Stimulated activated CD8-positive, alpha-beta memory T cell treated with anti-CD3 and anti-CD28 coated beads, Interleukin-7, amount 100 ng/mL, for 4 hours (primary cell): ENCODE data around the gene CACNA1E.

Experiments used
- DNase-seq, 2 donors: peaks; one replicate each; pipeline ENCODE4 v3.0.0-alpha.2; 2020; ENCODE audit warnings: low read depth in 2 of 2

CACNA1E gene

DNA sequence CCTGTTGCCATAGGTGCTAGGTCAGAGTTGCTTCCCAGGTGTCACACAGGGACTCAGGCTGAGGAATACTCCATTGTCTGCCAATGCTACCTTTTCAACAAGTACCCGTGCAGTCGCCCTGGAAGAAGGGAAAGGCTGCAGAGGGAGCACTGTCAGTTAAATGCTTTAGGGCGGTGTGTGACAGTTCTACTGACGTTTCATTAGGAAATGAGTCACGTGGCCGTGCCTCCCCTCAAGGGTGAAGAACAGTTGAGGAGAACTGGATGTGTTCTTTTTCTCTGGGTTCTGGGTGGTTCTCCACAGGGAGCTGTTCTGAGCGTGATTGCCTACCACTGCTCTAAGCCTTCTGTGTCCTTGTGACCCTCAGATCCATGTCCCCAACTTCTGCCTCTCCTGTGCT, 197.6 kb downstream of the CACNA1E start:
- no peak for DNase-seq

DNA sequence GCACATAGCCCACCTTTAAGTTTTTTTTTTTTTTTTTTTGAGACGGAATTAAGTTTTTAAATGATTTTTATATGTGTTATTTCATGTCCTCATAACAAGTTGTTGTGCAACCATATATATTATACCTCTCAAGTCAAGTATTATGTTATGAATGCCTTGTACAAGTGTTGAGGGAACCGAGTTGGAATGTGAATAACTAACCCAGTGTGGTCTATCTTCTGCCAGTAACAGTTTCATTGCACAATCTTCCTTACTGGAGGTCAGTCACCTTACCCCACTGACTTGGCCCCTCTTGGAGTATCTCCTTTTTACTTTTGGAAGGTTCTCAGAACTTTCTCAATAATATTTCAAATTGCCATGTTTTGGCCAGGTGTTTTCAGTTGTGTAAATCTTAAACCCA, 201.9 kb downstream of the CACNA1E start:
- DNase-seq = no peak

DNA sequence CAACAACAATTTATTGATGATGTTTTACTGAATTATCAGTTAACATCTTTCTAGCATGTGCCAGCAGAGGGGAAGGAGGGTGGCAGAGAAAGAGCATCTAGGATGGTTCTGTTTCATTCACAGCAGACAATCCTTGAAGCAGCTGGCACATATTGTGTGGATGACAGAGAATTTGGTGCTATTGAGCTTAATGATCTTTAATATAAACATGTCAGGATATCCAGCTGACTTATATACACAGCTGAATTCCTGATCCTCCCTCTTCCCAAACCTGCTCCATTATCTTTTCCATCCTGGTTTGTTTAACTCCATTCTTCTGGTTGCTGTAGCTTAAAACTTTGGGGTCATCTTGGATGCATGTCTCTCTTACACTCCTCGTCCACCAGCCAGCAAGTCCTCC, 218.6 kb downstream of the CACNA1E start:
- DNase-seq = no peak

DNA sequence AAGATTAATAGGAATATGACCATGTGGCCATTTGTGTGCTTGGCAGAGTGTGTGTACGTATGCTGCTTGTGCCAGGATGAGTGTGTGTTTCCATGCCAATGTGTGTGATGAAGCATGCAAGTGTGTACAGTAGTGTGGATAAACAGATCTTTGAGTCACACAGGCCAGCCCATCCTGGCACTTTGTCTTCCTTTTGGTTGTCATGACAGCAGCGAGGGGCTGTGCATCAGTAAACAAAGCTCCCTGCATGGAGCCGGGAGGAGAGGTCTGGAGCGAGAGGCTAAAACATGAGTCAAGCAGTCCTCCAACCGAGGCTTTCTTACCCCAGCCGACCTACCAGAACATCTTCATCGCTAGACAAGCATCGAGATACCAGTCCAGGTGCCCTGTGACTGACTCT, 221.2 kb downstream of the CACNA1E start:
- no peak for DNase-seq

- DNase-seq = no peak
Measured at GRCh38 chr1:181711820-181712219, 228.5 kb downstream of the CACNA1E start.

DNA sequence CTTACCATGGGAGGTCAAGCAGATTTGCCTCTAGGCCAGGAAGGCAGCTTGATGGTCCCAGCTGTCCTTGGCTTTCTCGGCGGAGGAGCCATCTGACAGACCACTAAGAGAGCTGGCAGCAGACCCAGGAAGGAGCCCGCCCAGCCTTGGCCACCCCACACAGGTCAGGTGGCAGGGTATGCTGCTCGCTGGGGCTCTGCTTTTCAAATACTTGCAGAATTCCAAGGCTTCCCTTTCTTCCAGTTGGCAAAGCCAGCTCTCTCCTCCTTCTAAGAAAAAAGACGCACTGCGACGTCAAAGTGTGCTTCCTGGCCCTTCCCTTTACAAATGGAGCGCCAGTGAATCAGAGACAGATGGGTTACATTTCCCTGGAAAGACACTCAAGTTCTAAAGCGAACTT, 229.4 kb downstream of the CACNA1E start:
- no peak for DNase-seq

DNA sequence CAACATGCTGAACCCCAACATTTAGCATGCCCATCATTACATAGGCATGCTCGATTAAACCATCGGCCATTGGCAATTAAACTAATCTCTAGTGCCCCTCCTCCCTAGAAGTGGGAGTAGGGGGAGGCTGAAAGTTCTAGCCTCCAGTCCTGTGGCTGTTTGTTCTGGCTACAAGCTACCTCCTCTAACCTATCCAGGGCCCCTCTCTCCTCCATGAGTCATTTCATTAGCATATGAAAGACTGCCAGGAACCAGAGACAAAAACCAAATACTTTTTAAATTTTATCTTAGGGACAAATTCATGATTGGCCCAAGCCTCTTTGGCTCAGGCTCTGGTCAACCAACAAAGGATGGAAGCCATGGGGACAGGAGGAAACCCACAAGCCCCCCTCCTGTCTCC, 231.1 kb downstream of the CACNA1E start:
- DNase-seq = no peak

- DNase-seq = no peak
Measured at GRCh38 chr1:181718034-181718433, 234.7 kb downstream of the CACNA1E start.

DNA sequence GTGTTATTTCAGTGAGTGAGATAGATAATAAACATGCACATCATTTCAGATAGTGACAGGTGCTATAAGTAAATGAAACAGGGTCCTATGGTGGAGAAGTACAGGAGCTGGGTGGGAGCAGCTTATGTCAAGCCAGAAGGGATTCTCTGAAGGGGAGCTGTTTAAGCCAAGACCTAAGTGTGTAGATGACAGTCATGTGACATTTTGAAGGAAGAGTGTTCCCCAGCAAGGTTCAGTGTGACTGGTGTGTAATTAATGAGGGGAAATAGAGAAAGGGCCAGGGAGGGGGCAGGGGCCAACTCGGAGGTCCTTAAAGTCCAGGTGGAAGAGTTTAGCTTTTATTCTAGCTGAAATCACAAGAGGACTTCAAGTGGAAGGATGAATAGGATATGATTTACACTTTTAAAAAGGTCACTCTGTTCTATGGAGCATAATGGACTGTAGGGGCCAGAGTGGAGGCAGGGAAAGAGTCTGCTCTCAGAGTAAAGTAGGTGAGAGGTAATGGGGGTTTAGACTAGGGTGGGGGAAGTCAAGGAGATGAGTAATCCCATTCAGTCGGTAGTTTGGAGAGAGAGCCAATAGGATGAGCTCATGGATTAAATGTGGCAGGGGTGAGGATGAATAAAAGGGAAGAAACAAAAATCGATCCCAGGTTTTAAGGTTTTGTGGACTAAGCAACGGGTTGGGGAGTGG, 243.1 kb downstream of the CACNA1E start:
- no peak for DNase-seq

DNA sequence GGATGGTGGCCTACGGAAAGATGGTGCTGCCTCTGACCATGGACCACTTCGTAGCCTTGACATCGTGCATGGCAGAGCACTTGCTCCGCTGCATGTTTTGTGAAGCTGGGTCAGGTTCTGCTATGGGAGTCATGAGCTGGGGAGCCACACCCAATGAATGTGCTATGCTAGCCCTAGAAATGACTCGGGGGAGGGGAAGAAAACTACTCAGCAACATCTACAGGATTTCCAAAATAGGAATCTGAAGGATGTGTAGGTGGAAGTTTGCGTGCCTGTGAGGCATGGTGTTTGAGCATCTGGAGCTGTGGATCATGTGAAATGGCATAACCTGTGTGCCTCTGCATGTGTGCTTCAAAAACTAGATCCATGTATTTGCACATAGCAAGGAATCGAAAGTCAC, 247.3 kb downstream of the CACNA1E start:
- DNase-seq = no peak

DNA sequence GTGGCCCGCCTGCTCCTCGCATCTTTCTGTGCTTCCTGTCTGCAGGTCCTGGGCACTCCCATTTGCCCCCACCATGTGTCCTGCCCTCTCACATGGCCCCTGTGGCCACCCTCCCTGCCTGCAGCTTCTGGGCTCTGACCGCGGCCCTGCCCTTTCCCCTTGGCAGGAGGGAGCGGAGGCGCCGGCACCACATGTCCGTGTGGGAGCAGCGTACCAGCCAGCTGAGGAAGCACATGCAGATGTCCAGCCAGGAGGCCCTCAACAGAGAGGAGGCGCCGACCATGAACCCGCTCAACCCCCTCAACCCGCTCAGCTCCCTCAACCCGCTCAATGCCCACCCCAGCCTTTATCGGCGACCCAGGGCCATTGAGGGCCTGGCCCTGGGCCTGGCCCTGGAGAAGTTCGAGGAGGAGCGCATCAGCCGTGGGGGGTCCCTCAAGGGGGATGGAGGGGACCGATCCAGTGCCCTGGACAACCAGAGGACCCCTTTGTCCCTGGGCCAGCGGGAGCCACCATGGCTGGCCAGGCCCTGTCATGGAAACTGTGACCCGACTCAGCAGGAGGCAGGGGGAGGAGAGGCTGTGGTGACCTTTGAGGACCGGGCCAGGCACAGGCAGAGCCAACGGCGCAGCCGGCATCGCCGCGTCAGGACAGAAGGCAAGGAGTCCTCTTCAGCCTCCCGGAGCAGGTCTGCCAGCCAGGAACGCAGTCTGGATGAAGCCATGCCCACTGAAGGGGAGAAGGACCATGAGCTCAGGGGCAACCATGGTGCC, 249.1 kb downstream of the CACNA1E start:
- no peak for DNase-seq

GRCh38 chr1:181733486-181733885, 250.2 kb downstream of the CACNA1E start:
- DNase-seq = no peak

DNA sequence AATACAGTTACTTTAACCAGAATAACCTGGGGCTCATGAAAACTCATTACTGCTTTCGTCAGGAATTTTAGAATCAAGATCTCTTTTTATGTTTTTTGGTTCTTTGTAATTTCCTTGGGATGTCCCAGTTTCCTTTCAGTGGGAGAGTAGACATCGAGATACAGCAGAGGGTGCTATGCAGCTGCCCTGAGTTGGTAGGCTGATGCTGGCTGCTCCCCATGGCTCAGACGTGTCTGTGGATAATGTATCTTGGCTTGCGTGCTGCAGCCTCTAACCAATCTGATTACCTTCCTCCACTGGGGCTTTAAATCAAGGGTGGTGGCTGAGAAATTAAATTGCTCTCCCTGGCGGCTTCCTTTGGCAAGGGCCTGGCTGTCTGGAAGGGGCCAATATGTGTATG, 253.7 kb downstream of the CACNA1E start:
- no peak for DNase-seq

GRCh38 chr1:181739214-181739613, 255.9 kb downstream of the CACNA1E start:
- DNase-seq = no peak

GRCh38 chr1:181742426-181742825, 259.1 kb downstream of the CACNA1E start:
- no peak for DNase-seq

DNA sequence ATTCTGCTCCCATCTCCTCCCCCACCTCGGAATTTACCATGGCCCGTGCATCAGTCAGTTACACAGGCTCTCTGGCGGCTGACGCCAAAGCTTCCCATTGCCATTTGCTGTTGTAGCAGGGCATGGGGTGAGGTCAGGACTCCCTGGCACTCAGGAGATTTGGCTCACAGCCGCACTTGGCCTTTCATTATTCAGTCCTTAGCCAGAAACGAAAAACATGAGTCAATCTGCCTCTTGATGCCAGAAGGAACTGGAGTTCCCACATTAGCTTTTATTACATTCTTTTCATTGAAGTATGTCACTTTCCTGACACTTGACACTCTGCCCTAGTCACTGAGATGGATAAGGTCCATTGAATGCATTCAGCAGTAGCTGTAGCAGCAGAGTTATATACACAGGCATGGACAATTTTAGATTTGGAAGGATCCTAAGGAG, 260.6 kb downstream of the CACNA1E start:
- no peak for DNase-seq

DNA sequence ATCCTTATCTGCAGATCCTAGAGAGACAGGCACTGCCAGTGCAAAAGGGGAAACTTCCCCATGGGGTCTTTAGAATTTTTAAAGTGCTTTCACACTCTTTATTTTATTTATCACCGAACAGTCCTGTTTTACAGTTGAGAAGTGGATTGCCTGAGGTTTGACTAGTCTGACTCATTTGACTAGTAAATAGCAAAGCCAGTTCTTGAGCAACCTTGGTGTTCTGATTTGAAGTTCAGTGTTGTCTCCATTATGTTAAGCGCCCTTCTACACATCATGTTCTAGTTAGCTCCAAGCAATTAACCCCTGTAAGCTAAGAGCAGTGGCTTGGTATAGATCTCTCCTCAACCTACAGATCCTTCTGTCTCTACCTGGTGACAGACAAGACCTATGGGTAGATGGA, 262.9 kb downstream of the CACNA1E start:
- DNase-seq = no peak

GRCh38 chr1:181748013-181748412, 264.7 kb downstream of the CACNA1E start:
- no peak for DNase-seq

GRCh38 chr1:181754103-181754502, 270.8 kb downstream of the CACNA1E start:
- DNase-seq = no peak

GRCh38 chr1:181759481-181759880, 276.2 kb downstream of the CACNA1E start:
- DNase-seq = no peak

GRCh38 chr1:181763736-181764135, 280.4 kb downstream of the CACNA1E start:
- no peak for DNase-seq

- DNase-seq = no peak
Measured at GRCh38 chr1:181765451-181766026, 282.2 kb downstream of the CACNA1E start.
